ENCODE results near the gene P2RX1.

The P2RX1 gene

GRCh38 chr17:3910420-3911270 is 5.6 kb downstream of the P2RX1 start:
- Histone ChIP-seq H3K27me3 (ENCODE audit: control insufficient read depth, insufficient read depth, low read length) (no peaks in the 10 kb centered on the region), H3K4me1 (ENCODE audit: control insufficient read depth, low read depth, low read length) (no peaks in the 10 kb centered on the region), H3K9me3 (ENCODE audit: control insufficient read depth, low read depth, low read length) (no peaks in the 10 kb centered on the region), H3K27ac (ENCODE audit: low read length) (no peak overlapping the region), H3K9ac (ENCODE audit: low read length) (no peak overlapping the region), H3K36me3 (ENCODE audit: control insufficient read depth, low read depth, low read length) (no peaks in the 10 kb centered on the region), H3K4me3 (ENCODE audit: low read length) (no peak overlapping the region)

GRCh38 chr17:3909257-3909656 is 7.0 kb downstream of the P2RX1 start:
- Histone ChIP-seq H3K9me3 (ENCODE audit: control insufficient read depth, low read depth, low read length) (no peaks in the 10 kb centered on the region), H3K27ac (ENCODE audit: low read length) (no peak overlapping the region), H3K36me3 (ENCODE audit: control insufficient read depth, low read depth, low read length) (no peaks in the 10 kb centered on the region), H3K9ac (ENCODE audit: low read length) (no peak overlapping the region), H3K4me3 (ENCODE audit: low read length) (no peak overlapping the region), H3K27me3 (ENCODE audit: control insufficient read depth, insufficient read depth, low read length) (no peaks in the 10 kb centered on the region), H3K4me1 (ENCODE audit: control insufficient read depth, low read depth, low read length) (peaks cover 3% of the 10 kb centered on the region)

DNA sequence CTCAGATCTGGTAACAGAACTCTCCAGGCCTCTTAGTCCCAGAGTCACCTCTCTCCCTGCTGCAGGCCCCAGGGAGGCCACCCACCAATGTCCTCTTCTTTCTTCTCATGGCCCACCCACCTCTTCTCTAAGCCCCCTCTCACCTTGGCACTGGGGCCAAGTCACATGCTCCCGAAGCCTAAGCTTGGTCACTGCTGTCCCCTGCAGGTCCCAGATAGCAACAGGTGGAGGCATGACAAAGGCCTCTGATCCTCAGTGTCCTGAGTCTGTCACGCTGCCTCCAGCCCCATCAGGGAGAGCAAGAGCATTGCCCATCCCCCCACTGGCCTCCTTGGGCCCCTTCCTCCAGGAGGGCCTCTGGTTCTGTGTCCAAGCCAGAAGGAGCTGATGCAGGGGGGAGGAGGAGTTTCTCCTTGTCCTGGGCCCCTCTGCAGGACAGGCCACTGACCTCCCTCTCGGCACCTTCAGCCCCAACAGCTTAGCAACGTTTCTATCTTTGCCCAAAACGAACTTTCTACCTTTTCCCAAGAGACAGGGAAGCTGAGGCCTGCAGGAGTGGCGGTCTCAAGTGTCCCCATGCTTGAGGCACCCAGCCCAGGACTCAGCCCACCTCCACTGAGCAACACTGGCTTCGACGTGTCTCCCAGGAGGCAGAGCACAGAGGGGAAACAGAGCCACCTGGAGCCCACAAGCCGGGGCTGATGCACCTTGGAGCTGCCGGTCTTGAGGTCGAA is 8.6 kb downstream of the P2RX1 start:
- Histone ChIP-seq H3K4me3 (ENCODE audit: low read length) (no peak overlapping the region), H3K4me1 (ENCODE audit: control insufficient read depth, low read depth, low read length) (peaks cover 3% of the 10 kb centered on the region), H3K36me3 (ENCODE audit: control insufficient read depth, low read depth, low read length) (no peaks in the 10 kb centered on the region), H3K27me3 (ENCODE audit: control insufficient read depth, insufficient read depth, low read length) (no peaks in the 10 kb centered on the region), H3K27ac (ENCODE audit: low read length) (no peak overlapping the region), H3K9ac (ENCODE audit: low read length) (no peak overlapping the region), H3K9me3 (ENCODE audit: control insufficient read depth, low read depth, low read length) (no peaks in the 10 kb centered on the region)

DNA sequence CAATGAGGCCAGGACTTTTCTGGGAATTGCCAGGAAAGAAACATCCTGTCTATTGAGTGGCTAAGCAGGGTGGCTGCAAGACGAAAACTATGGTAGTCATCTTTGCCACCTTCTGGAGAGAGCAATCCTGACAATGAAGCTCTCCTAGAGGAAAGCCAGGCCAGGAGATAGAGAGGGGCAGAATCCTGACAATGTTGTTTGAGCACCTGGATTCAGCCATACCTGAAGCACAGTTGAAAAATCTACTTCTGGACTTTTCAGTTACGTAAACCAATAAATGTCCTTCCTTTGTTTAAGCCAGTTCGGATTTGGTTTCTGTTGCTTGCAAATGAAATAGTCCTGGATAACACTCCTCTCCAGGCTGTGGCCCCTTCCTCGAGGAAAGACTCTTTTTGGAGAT is 9.4 kb downstream of the P2RX1 start:
- Histone ChIP-seq H3K27ac (ENCODE audit: low read length) (no peak overlapping the region), H3K4me1 (ENCODE audit: control insufficient read depth, low read depth, low read length) (peaks cover 3% of the 10 kb centered on the region), H3K36me3 (ENCODE audit: control insufficient read depth, low read depth, low read length) (no peaks in the 10 kb centered on the region), H3K9ac (ENCODE audit: low read length) (no peak overlapping the region), H3K4me3 (ENCODE audit: low read length) (no peak overlapping the region), H3K27me3 (ENCODE audit: control insufficient read depth, insufficient read depth, low read length) (no peaks in the 10 kb centered on the region), H3K9me3 (ENCODE audit: control insufficient read depth, low read depth, low read length) (no peaks in the 10 kb centered on the region)

GRCh38 chr17:3905017-3905520 is 11.2 kb downstream of the P2RX1 start:
- Histone ChIP-seq H3K4me1 (ENCODE audit: control insufficient read depth, low read depth, low read length) (peaks cover 3% of the 10 kb centered on the region), H3K9ac (ENCODE audit: low read length) (no peak overlapping the region), H3K4me3 (ENCODE audit: low read length) (no peak overlapping the region)

GRCh38 chr17:3904501-3904900 is 11.8 kb downstream of the P2RX1 start:
- no peak overlapping the region for H3K9ac ChIP-seq (ENCODE audit: low read length)
- H3K9me3 ChIP-seq (ENCODE audit: control insufficient read depth, low read depth, low read length) = no peaks in the 10 kb centered on the region
- H3K4me3 ChIP-seq (ENCODE audit: low read length) = no peak overlapping the region
- peaks cover 3% of the 10 kb centered on the region for H3K4me1 ChIP-seq (ENCODE audit: control insufficient read depth, low read depth, low read length)
- H3K27me3 ChIP-seq (ENCODE audit: control insufficient read depth, insufficient read depth, low read length) = no peaks in the 10 kb centered on the region
- H3K27ac ChIP-seq (ENCODE audit: low read length) = no peak overlapping the region
- no peaks in the 10 kb centered on the region for H3K36me3 ChIP-seq (ENCODE audit: control insufficient read depth, low read depth, low read length)

More at GRCh38 chr17:3905017-3905520, 11.2 kb downstream of the P2RX1 start:
- Histone ChIP-seq H3K36me3 (ENCODE audit: control insufficient read depth, low read depth, low read length) (no peaks in the 10 kb centered on the region), H3K27me3 (ENCODE audit: control insufficient read depth, insufficient read depth, low read length) (no peaks in the 10 kb centered on the region), H3K27ac (ENCODE audit: low read length) (no peak overlapping the region), H3K9me3 (ENCODE audit: control insufficient read depth, low read depth, low read length) (no peaks in the 10 kb centered on the region)

DNA sequence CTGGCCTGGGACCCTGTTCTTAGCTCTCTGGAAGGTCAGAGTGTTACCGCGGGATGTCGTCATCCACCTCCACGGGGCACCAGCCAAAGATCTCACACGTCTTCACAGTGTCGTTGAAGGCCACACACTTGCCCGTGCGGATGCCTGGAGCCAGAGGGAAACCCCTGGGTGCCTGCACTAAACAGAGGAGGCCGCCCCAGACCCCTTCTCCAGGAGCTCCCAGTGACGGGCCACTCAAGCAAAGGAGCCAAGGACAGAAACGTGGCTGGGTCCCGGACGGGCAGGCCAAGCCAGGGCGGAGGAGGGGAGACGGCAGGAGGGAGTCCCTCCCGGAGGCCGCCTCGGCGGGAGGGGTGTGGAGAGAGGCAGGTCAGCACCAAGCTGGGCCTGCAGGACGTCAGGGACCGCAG is 12.4 kb downstream of the P2RX1 start:
- Histone ChIP-seq H3K4me3 (ENCODE audit: low read length) (no peak overlapping the region), H3K27me3 (ENCODE audit: control insufficient read depth, insufficient read depth, low read length) (no peaks in the 10 kb centered on the region), H3K27ac (ENCODE audit: low read length) (no peak overlapping the region), H3K9ac (ENCODE audit: low read length) (no peak overlapping the region), H3K4me1 (ENCODE audit: control insufficient read depth, low read depth, low read length) (peaks cover 3% of the 10 kb centered on the region), H3K36me3 (ENCODE audit: control insufficient read depth, low read depth, low read length) (no peaks in the 10 kb centered on the region), H3K9me3 (ENCODE audit: control insufficient read depth, low read depth, low read length) (no peaks in the 10 kb centered on the region)

GRCh38 chr17:3903051-3903825 is 13.0 kb downstream of the P2RX1 start:
- Histone ChIP-seq H3K4me1 (ENCODE audit: control insufficient read depth, low read depth, low read length) (peaks cover 3% of the 10 kb centered on the region), H3K36me3 (ENCODE audit: control insufficient read depth, low read depth, low read length) (no peaks in the 10 kb centered on the region), H3K4me3 (ENCODE audit: low read length) (no peak overlapping the region), H3K27me3 (ENCODE audit: control insufficient read depth, insufficient read depth, low read length) (no peaks in the 10 kb centered on the region), H3K9me3 (ENCODE audit: control insufficient read depth, low read depth, low read length) (no peaks in the 10 kb centered on the region), H3K9ac (ENCODE audit: low read length) (no peak overlapping the region), H3K27ac (ENCODE audit: low read length) (no peak overlapping the region)

DNA sequence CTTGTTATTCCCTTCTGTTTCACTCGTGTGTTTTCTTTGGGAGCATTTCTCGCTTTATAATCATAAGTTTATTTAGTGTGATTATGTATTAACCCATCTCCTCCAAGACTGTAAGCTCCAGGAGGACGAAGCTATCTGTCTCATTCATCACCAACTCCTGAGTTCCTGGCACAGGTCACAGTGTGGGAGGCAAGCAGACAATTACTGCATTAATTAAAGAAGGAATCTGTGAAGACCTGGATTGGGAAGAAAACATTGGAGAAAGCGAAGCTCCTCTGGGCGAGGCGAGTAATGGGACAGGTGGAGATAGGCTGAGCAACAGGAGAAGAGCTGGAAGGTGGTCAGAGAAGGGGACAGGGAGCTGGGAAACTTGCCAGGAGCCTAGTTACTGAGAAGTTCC is 15.6 kb downstream of the P2RX1 start:
- no peaks in the 10 kb centered on the region for H3K27me3 ChIP-seq (ENCODE audit: control insufficient read depth, insufficient read depth, low read length)
- no peaks in the 10 kb centered on the region for H3K9me3 ChIP-seq (ENCODE audit: control insufficient read depth, low read depth, low read length)
- no peak overlapping the region for H3K9ac ChIP-seq (ENCODE audit: low read length)
- H3K4me1 ChIP-seq (ENCODE audit: control insufficient read depth, low read depth, low read length) = peaks cover 3% of the 10 kb centered on the region
- no peak overlapping the region for H3K4me3 ChIP-seq (ENCODE audit: low read length)
- H3K36me3 ChIP-seq (ENCODE audit: control insufficient read depth, low read depth, low read length) = no peaks in the 10 kb centered on the region
- H3K27ac ChIP-seq (ENCODE audit: low read length) = no peak overlapping the region

DNA sequence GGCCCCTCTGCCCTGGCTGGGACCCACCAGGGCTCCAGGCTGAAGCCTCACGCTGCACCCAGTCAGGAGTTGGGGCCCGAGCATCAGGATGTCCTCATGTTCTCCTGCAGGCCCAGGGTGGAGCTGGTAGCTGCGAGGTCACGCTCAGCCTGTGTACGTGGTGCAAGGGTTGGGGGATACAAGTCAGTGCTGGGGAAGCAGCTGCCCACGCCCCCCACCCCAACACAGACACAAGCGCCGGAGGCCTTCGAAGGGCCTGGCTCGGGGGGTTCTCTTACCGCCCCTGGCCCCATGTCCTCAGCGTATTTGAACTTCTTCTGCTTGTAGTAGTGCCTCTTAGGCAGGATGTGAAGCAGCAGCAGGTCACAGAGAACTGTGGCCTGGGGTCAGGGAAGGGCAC is 18.5 kb downstream of the P2RX1 start:
- Histone ChIP-seq H3K9ac (ENCODE audit: low read length) (no peak overlapping the region), H3K4me3 (ENCODE audit: low read length) (no peak overlapping the region), H3K27ac (ENCODE audit: low read length) (no peak overlapping the region), H3K4me1 (ENCODE audit: control insufficient read depth, low read depth, low read length) (no peaks in the 10 kb centered on the region), H3K36me3 (ENCODE audit: control insufficient read depth, low read depth, low read length) (no peaks in the 10 kb centered on the region), H3K27me3 (ENCODE audit: control insufficient read depth, insufficient read depth, low read length) (peaks cover 4% of the 10 kb centered on the region), H3K9me3 (ENCODE audit: control insufficient read depth, low read depth, low read length) (no peaks in the 10 kb centered on the region)

DNA sequence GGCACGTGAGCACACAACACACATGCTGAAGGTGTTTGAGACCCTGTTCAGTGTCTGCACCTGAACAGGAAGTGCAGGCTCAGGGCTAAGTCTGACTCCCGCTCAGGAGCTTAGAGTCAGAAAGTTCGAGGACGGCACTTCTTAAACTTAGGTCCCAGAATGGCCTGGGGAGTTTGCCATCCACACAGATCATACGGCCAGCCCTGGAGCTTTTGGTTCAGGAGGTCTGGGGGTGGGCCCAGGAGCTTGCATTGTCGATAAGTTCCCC is 19.4 kb downstream of the P2RX1 start:
- no peak overlapping the region for H3K9ac ChIP-seq (ENCODE audit: low read length)
- no peak overlapping the region for H3K4me3 ChIP-seq (ENCODE audit: low read length)
- H3K4me1 ChIP-seq (ENCODE audit: control insufficient read depth, low read depth, low read length) = peaks cover 2% of the 10 kb centered on the region
- no peaks in the 10 kb centered on the region for H3K36me3 ChIP-seq (ENCODE audit: control insufficient read depth, low read depth, low read length)
- H3K27me3 ChIP-seq (ENCODE audit: control insufficient read depth, insufficient read depth, low read length) = peaks cover 4% of the 10 kb centered on the region
- no peaks in the 10 kb centered on the region for H3K9me3 ChIP-seq (ENCODE audit: control insufficient read depth, low read depth, low read length)
- no peak overlapping the region for H3K27ac ChIP-seq (ENCODE audit: low read length)
